ENCODE measurements around the gene GPX7.

DNA sequence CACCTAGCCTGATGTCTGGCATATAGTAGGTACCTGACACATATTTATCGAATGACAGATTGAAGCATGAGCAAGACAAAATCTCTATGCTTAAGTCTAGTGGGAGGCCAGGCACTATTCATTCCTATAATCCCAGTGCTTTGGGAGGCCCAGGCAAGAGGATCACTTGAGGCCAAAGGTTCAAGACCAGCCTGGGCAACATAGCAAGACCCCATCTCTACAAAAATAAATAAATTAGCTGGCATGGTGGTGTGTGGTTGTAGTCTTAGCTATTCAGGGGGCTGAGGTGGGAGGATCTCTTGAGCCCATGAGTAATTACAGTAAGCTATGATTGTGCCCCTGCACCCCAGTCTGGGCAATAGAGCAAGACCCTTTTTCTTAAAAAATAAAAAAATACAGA lies 26.1 kb upstream of the GPX7 start:
- no peak for TF ChIP-seq CTCF (conservative IDR thresholded peaks at IDR 0.05; ENCODE audit: low read depth, low read length)
- TF ChIP-seq EZH2 (IDR thresholded peaks at IDR 0.05; ENCODE audit: borderline replicate concordance, low read depth, low read length, poor library complexity, severe bottlenecking): no peak

All from A673 (cell line).